SK-N-MC (cell line): ENCODE measurements around the gene CASKIN2.

ENCODE experiments used
- DNase-seq: peaks from one replicate; pipeline ENCODE4 v3.0.0-alpha.2; 2011; ENCODE audit warnings: low read depth, low spot score
- H3K27ac ChIP-seq: fragments of 200-600 bp; sonication (generic); 2 replicates; pipeline ENCODE4 v1.5.1; 2016; ENCODE audit warnings: mixed run types
- H3K36me3 ChIP-seq: fragments of 200-600 bp; sonication (generic); 2 replicates; pipeline ENCODE4 v1.6.1; 2017; ENCODE audit warnings: antibody characterized with exemption, low read length, mixed read lengths; ENCODE audit not compliant: insufficient read depth
- H3K4me3 ChIP-seq: fragments of 200-600 bp; sonication (generic); 2 replicates; pipeline ENCODE4 v1.5.1; 2016
- H3K9ac ChIP-seq: fragments of 200-600 bp; sonication (generic); 2 replicates; pipeline ENCODE4 v1.8.0; 2017; ENCODE audit warnings: mixed run types, mixed read lengths; ENCODE audit not compliant: insufficient read length
- H3K9me3 ChIP-seq: fragments of 200-600 bp; sonication (generic); 2 replicates; pipeline ENCODE4 v1.6.1; 2017; ENCODE audit warnings: low read depth, mild to moderate bottlenecking, antibody characterized with exemption, low read length, moderate library complexity, mixed read lengths
- EZH2 ChIP-seq: fragments of 200-600 bp; sonication (generic); IDR thresholded peaks from one replicate; pipeline ENCODE4 v1.6.1; 2017; ENCODE audit warnings: antibody characterized with exemption
- FOXP2 ChIP-seq: optimal IDR thresholded peaks from 2 replicates; pipeline ENCODE3; 2011; ENCODE audit warnings: mild to moderate bottlenecking, moderate library complexity; ENCODE audit not compliant: insufficient read depth; ENCODE audit errors: extremely low read length, control extremely low read depth
- POLR2AphosphoS5 ChIP-seq: IDR thresholded peaks from 2 replicates; pipeline ENCODE4 v1.6.1; 2012; ENCODE audit warnings: mild to moderate bottlenecking, low read depth, low read length, borderline replicate concordance

CASKIN2 gene

GRCh38 chr17:75557852-75558665 is 42.7 kb upstream of the CASKIN2 start:
- Histone ChIP-seq H3K27ac (no peak overlapping the region), H3K9ac (no peak overlapping the region), H3K36me3 (no peaks in the 10 kb centered on the region), H3K9me3 (no peaks in the 10 kb centered on the region), H3K4me3 (no peak overlapping the region)
- TF ChIP-seq EZH2: no peak
- no peak for TF ChIP-seq FOXP2
- TF ChIP-seq POLR2AphosphoS5: no peak
- no peak for DNase-seq

DNA sequence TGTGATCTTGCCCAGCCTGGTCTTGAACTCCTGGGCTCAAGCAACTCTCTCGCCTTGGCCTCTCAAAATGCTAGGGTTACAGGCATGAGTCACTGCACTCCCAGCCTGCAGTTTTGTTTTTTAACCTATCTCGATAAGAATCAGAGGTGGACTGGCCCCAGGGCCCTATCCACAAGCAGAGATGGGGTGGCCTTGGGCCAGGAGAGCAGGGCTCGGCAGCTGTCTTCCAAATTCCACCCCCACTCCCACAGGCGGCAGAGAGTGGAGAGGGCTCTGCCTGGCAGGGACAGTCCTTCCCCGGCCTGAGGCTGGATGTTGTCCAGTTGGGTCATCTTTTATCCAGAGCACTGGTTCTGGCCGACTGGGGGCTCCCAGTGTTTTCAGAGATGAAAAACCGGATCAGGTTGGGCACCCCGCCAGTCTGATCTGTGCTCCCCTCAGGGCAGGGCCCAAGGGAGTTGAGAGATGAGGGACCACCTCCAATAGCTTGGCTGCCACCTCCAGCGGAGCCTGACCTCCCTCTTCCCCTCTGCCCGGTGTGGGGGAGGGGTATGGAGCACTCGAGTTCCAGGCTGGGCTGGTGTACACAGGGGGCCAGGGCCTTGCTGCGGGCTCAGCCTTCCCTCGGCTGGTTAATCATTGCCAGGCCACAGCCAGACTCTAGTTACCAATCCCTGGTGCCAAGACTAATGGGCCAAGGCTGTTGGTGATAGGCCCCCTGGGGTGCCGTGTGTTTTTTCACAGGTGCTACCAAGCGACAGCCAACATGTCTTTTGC is 41.9 kb upstream of the CASKIN2 start:
- H3K9me3 ChIP-seq: no peaks in the 10 kb centered on the region
- TF ChIP-seq FOXP2 (no peak), POLR2AphosphoS5 (no peak), EZH2 (no peak)
- no peaks in the 10 kb centered on the region for H3K36me3 ChIP-seq
- H3K9ac ChIP-seq: no peak overlapping the region
- no peak for DNase-seq
- no peak overlapping the region for H3K27ac ChIP-seq
- H3K4me3 ChIP-seq: no peak overlapping the region

DNA sequence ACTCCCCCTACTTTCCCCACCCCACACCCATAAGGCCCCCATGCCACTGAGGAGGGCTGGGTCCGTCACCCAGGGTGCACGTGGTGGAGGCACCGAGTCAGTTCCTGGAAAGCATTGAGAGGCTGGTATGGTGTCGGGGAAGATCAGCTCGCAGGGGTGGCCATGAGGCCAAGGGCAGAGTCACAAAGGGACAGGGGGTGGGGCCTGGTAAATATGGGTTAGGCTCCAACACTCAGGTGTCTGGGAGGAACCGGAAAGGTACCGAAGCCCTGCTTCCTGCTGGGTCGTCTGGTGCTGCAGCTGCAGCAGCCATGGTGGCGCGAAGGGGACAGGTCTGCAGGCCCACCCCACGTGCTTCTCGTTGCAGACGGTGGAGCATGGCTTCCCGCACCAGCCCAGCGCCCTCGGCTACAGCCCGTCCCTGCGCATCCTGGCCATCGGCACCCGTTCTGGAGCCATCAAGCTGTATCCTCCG is 40.4 kb upstream of the CASKIN2 start:
- DNase-seq: no peak
- H3K9ac ChIP-seq: no peak overlapping the region

DNA sequence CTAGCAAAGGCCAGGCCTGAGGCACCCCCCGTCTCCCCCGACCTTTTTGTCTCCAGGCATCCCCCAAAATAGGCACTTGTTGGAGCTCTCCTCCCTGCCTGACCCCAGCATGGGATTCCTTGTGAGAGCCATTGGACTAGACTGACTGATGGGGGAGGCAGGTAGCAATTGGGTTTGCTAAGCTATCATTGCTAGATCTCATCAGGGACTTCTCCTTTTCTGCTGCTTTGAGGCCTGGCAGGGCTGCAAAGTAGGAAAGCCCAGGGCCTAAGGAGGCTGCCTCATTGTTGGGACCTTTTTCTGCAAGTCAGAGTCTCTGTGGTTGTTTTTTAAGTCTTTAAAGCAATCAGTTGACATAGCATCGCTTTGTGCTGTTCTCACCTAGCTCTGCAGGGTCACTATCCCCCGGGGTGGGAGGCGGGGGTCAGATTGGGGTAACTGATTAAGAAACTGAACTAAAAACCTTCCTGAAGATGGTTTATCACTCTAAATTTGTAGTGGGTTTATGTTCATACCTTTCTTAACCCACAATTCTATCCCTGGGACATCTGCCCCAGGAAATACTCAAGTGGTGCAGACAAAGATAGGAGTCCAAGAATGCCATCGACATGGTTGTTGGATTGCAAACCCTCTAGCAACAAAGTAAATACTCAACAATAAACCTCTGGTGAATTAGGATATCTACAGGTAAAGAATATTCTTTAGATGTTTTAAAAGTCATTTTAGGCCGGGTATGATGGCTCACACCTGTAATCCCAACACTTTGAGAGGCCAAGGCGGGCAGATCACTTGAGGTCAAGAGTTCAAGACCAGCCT is 38.2 kb upstream of the CASKIN2 start:
- TF ChIP-seq POLR2AphosphoS5: no peak
- TF ChIP-seq EZH2: no peak
- no peak for TF ChIP-seq FOXP2
- Histone ChIP-seq H3K9me3 (no peaks in the 10 kb centered on the region), H3K36me3 (no peaks in the 10 kb centered on the region), H3K4me3 (no peak overlapping the region), H3K27ac (no peak overlapping the region), H3K9ac (no peak overlapping the region)
- DNase-seq: no peak

More for the DNA sequence above, 40.4 kb upstream of the CASKIN2 start:
- Histone ChIP-seq H3K9me3 (no peaks in the 10 kb centered on the region), H3K27ac (no peak overlapping the region), H3K36me3 (no peaks in the 10 kb centered on the region), H3K4me3 (no peak overlapping the region)
- TF ChIP-seq POLR2AphosphoS5 (no peak), FOXP2 (no peak), EZH2 (no peak)

GRCh38 chr17:75552425-75553294 is 37.3 kb upstream of the CASKIN2 start:
- Histone ChIP-seq H3K4me3 (no peak overlapping the region), H3K9ac (no peak overlapping the region), H3K36me3 (no peaks in the 10 kb centered on the region), H3K27ac (no peak overlapping the region), H3K9me3 (no peaks in the 10 kb centered on the region)
- no peak for TF ChIP-seq FOXP2
- no peak for TF ChIP-seq POLR2AphosphoS5
- TF ChIP-seq EZH2: no peak
- no peak for DNase-seq

GRCh38 chr17:75551266-75551665 is 35.9 kb upstream of the CASKIN2 start:
- no peak overlapping the region for H3K27ac ChIP-seq
- TF ChIP-seq POLR2AphosphoS5 (no peak), EZH2 (no peak), FOXP2 (no peak)
- H3K9ac ChIP-seq: no peak overlapping the region
- DNase-seq: no peak
- no peak overlapping the region for H3K4me3 ChIP-seq
- no peaks in the 10 kb centered on the region for H3K36me3 ChIP-seq
- H3K9me3 ChIP-seq: no peaks in the 10 kb centered on the region

- no peaks in the 10 kb centered on the region for H3K9me3 ChIP-seq
- TF ChIP-seq EZH2 (no peak), FOXP2 (no peak), POLR2AphosphoS5 (no peak)
- no peak for DNase-seq
- no peak overlapping the region for H3K9ac ChIP-seq
- H3K36me3 ChIP-seq: no peaks in the 10 kb centered on the region
- H3K27ac ChIP-seq: no peak overlapping the region
- no peak overlapping the region for H3K4me3 ChIP-seq
Observed at GRCh38 chr17:75550139-75550465, 34.8 kb upstream of the CASKIN2 start.
